K562 (cell line): ENCODE results near the gene PELI2.

Experiments
- ATF4 ChIP-seq: fragments of 450-650 bp; formaldehyde crosslinking; IDR thresholded peaks from 2 replicates; pipeline ENCODE4 v1.4.0; 2022; ENCODE audit warnings: mild to moderate bottlenecking, moderate library complexity
- CREM ChIP-seq: IDR thresholded peaks from 2 replicates; pipeline ENCODE4 v1.6.1; 2014; ENCODE audit warnings: antibody characterized with exemption, low read depth
- CTCF ChIP-seq, 3 experiments: IDR thresholded peaks in 2 of 3; conservative IDR thresholded peaks in 1 of 3; 2 replicates each; pipeline ENCODE4 v1.5.1; 2011 to 2012; ENCODE audit warnings: low read length in 3 of 3, mild to moderate bottlenecking in 3 of 3, control low read depth in 2 of 3, improper control_type of control experiment in 1 of 3, inconsistent platforms in 1 of 3, low read depth in 1 of 3, mixed read lengths in 1 of 3, moderate library complexity in 1 of 3; ENCODE audit not compliant: insufficient read depth in 2 of 3
- FOXP4 ChIP-seq: sonication (generic); formaldehyde crosslinking; IDR thresholded peaks from 2 replicates; pipeline ENCODE4 v1.8.0; 2022; ENCODE audit warnings: mild to moderate bottlenecking, missing genetic modification reagents, borderline replicate concordance
- HDGF ChIP-seq: fragments of 450-650 bp; IDR thresholded peaks from 2 replicates; pipeline ENCODE4 v1.6.1; 2016
- HIVEP1 ChIP-seq: fragments of 250-450 bp; sonication (Bioruptor Pico); IDR thresholded peaks from 2 replicates; pipeline ENCODE4 v1.4.0; 2020; ENCODE audit warnings: mild to moderate bottlenecking
- NCOA2 ChIP-seq, 2 experiments: fragments of 450-650 bp; IDR thresholded peaks; 2 replicates each; pipeline ENCODE4 v1.6.1; 2018; ENCODE audit warnings: mild to moderate bottlenecking in 2 of 2, moderate library complexity in 1 of 2; ENCODE audit not compliant: partially characterized antibody in 2 of 2
- POLR2A ChIP-seq: fragments of 450-650 bp; conservative IDR thresholded peaks from 2 replicates; pipeline ENCODE4 v1.6.1; 2016
- POLR2H ChIP-seq: IDR thresholded peaks from 2 replicates; pipeline ENCODE4 v1.6.1; 2016; ENCODE audit warnings: missing genetic modification characterization, low read depth, mild to moderate bottlenecking, control low read depth, missing compliant biosample characterization, moderate library complexity
- RAD21 ChIP-seq, 2 experiments: fragments of 250-450 bp in 1 of 2; fragments of 450-650 bp in 1 of 2; sonication (Bioruptor Pico) in 1 of 2; formaldehyde crosslinking in 1 of 2; IDR thresholded peaks in 1 of 2; conservative IDR thresholded peaks in 1 of 2; 2 replicates each; pipeline versions ENCODE4 v1.4.0 to v1.8.0; 2020 to 2022; ENCODE audit warnings: mild to moderate bottlenecking in 2 of 2, moderate library complexity in 1 of 2
- USF2 ChIP-seq: sonication (generic); formaldehyde crosslinking; IDR thresholded peaks from 2 replicates; pipeline ENCODE4 v1.5.0; 2020; ENCODE audit warnings: missing genetic modification reagents
- ZFP91 ChIP-seq: sonication (generic); formaldehyde crosslinking; IDR thresholded peaks from 2 replicates; pipeline ENCODE4 v1.8.0; 2022; ENCODE audit warnings: mild to moderate bottlenecking, missing genetic modification reagents
- ZNF232 ChIP-seq: sonication (generic); formaldehyde crosslinking; IDR thresholded peaks from 2 replicates; pipeline ENCODE4 v1.8.0; 2022; ENCODE audit warnings: mild to moderate bottlenecking, missing genetic modification reagents
- ZNF589 ChIP-seq: fragments of 200-800 bp; sonication (Bioruptor generic); IDR thresholded peaks from 2 replicates; pipeline ENCODE4 v1.6.1; 2016; ENCODE audit warnings: low read depth, missing genetic modification characterization, missing compliant biosample characterization

- TF ChIP-seq CTCF (IDR thresholded peaks at IDR 0.05 in 2 of 3, conservative IDR thresholded peaks at IDR 0.05 in 1 of 3; ENCODE audit: insufficient read depth in 2 of 3, low read depth in 1 of 3, low read length in 3 of 3) (no peak), ZNF232 (CRISPR knock-in tag) (no peak), RAD21 (CRISPR knock-in tag; conservative IDR thresholded peaks at IDR 0.05 in 1 of 2, IDR thresholded peaks at IDR 0.05 in 1 of 2) (no peak), USF2 (CRISPR knock-in tag) (no peak), NCOA2 (IDR thresholded peaks at IDR 0.05; ENCODE audit: partially characterized antibody in 2 of 2) (no peak), POLR2H (tag) (no peak), HIVEP1 (CRISPR knock-in tag) (no peak), ZFP91 (CRISPR knock-in tag) (no peak), ZNF589 (CRISPR knock-in tag) (no peak), POLR2A (no peak), ATF4 (CRISPR knock-in tag) (no peak), HDGF (no peak), CREM (no peak), FOXP4 (CRISPR knock-in tag) (no peak)
Measured at GRCh38 chr14:56150645-56151345, 32.6 kb downstream of the PELI2 start.
